HEK293 (cell line): ENCODE results near the gene ITPRIPL2.

Experiments used
- CTCF ChIA-PET: fragments of 350-600 bp; formaldehyde crosslinking; extraction: SDS; loops from one replicate; lab custom pipeline; 2021; ENCODE audit warnings: antibody characterized with exemption; lab: Yijun Ruan, JAX
- POLR2A ChIA-PET: fragments of 300-600 bp; formaldehyde crosslinking; extraction: SDS; loops from one replicate; lab custom pipeline; 2020; ENCODE audit warnings: antibody characterized with exemption, inconsistent platforms; lab: Yijun Ruan, JAX
- H3K27ac ChIP-seq: fragments of 200-500 bp; sonication (Bioruptor generic); 2 replicates; pipeline ENCODE4 v1.5.1; 2014; ENCODE audit warnings: low read depth, low read length, control low read depth, inconsistent platforms; ENCODE audit errors: extremely low read depth
- H3K36me3 ChIP-seq, 2 experiments: fragments of 200-500 bp in 1 of 2; sonication (Bioruptor generic) in 1 of 2; 1 replicate in 1 of 2; 2 replicates in 1 of 2; pipeline ENCODE4 v1.5.1; 2014 to 2017; ENCODE audit warnings: inconsistent platforms in 2 of 2, low read length in 2 of 2; ENCODE audit not compliant: control insufficient read depth in 2 of 2, insufficient read depth in 1 of 2
- H3K4me1 ChIP-seq: fragments of 200-500 bp; sonication (Bioruptor generic); 2 replicates; pipeline ENCODE4 v1.5.1; 2014; ENCODE audit warnings: mild to moderate bottlenecking, low read length, inconsistent platforms; ENCODE audit not compliant: control insufficient read depth, insufficient read depth
- H3K4me3 ChIP-seq: 2 replicates; pipeline ENCODE4 v1.5.1; 2011; ENCODE audit warnings: low read depth, mild to moderate bottlenecking, control low read depth, low read length, moderate library complexity
- H3K9me3 ChIP-seq: fragments of 200-500 bp; sonication (Bioruptor generic); 2 replicates; pipeline ENCODE4 v1.5.1; 2014; ENCODE audit warnings: low read depth, low read length, inconsistent platforms; ENCODE audit not compliant: control insufficient read depth, insufficient read depth
- HOXD13 ChIP-seq: sonication (generic); formaldehyde crosslinking; IDR thresholded peaks from 2 replicates; pipeline ENCODE4 v1.8.0; 2022; ENCODE audit warnings: missing genetic modification reagents, borderline replicate concordance
- RBAK ChIP-seq: fragments of 450-650 bp; formaldehyde crosslinking; IDR thresholded peaks from 2 replicates; pipeline ENCODE4 v1.5.1; 2016; ENCODE audit warnings: missing biosample characterization, missing genetic modification characterization
- ZBTB6 ChIP-seq: fragments of 450-650 bp; formaldehyde crosslinking; IDR thresholded peaks from 2 replicates; pipeline ENCODE4 v1.5.1; 2017; ENCODE audit warnings: missing biosample characterization, missing genetic modification characterization
- ZEB2 ChIP-seq: fragments of 450-650 bp; formaldehyde crosslinking; IDR thresholded peaks from 2 replicates; pipeline ENCODE4 v1.5.1; 2016; ENCODE audit warnings: missing biosample characterization, missing genetic modification characterization
- ZNF146 ChIP-seq: fragments of 450-650 bp; formaldehyde crosslinking; IDR thresholded peaks from 2 replicates; pipeline ENCODE4 v1.5.1; 2016; ENCODE audit warnings: missing biosample characterization, missing genetic modification characterization
- ZNF211 ChIP-seq: fragments of 450-650 bp; formaldehyde crosslinking; IDR thresholded peaks from 2 replicates; pipeline ENCODE4 v1.5.1; 2016; ENCODE audit warnings: low read depth, missing biosample characterization, missing genetic modification characterization
- ZNF280C ChIP-seq: fragments of 450-650 bp; formaldehyde crosslinking; IDR thresholded peaks from 2 replicates; pipeline ENCODE4 v1.5.1; 2016; ENCODE audit warnings: missing biosample characterization, missing genetic modification characterization
- ZNF473 ChIP-seq: fragments of 450-650 bp; formaldehyde crosslinking; IDR thresholded peaks from 2 replicates; pipeline ENCODE4 v1.5.1; 2017; ENCODE audit warnings: missing biosample characterization, missing genetic modification characterization
- ZNF558 ChIP-seq: fragments of 450-650 bp; formaldehyde crosslinking; IDR thresholded peaks from 2 replicates; pipeline ENCODE4 v1.5.1; 2016; ENCODE audit warnings: missing biosample characterization, missing genetic modification characterization
- ZNF580 ChIP-seq: fragments of 450-650 bp; formaldehyde crosslinking; IDR thresholded peaks from 2 replicates; pipeline ENCODE4 v1.5.1; 2016; ENCODE audit warnings: missing biosample characterization, missing genetic modification characterization
- ZNF629 ChIP-seq: fragments of 450-650 bp; formaldehyde crosslinking; IDR thresholded peaks from 2 replicates; pipeline ENCODE4 v1.5.1; 2017; ENCODE audit warnings: missing biosample characterization, missing genetic modification characterization
- ZNF664 ChIP-seq: fragments of 450-650 bp; formaldehyde crosslinking; IDR thresholded peaks from 2 replicates; pipeline ENCODE4 v1.5.1; 2016; ENCODE audit warnings: missing biosample characterization, missing genetic modification characterization
- ZNF837 ChIP-seq: fragments of 450-650 bp; formaldehyde crosslinking; IDR thresholded peaks from 2 replicates; pipeline ENCODE4 v1.5.1; 2016; ENCODE audit warnings: missing biosample characterization, missing genetic modification characterization
- TF ChIP-seq, protein P1 (sequence below): fragments of 450-650 bp; IDR thresholded peaks from 2 replicates; pipeline ENCODE4 v1.5.1; 2018; ENCODE audit warnings: missing biosample characterization, mild to moderate bottlenecking, missing genetic modification characterization

The ITPRIPL2 gene

DNA sequence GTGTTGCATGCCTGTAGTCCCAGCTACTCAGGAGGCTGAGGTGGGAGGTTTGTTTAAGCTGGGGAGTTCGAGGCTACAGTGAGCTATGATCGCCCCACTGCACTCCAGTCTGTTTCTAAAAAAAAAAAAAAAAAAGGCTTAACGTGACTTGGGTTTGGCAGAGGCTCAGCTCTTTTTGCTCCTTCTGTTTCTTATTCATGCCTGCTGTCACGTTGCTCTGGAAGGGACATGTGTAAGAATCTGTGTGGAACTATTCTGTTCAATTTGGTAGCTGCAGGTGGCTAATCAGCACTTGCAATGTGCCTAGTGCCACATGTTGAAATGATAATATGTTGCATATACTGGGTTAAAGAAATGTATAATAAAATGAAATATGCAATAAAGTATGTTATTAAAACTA, 33.4 kb downstream of the ITPRIPL2 start:
- no peak overlapping the region for H3K27ac ChIP-seq
- no peak overlapping the region for H3K4me3 ChIP-seq
- TF ChIP-seq, protein P1, sequence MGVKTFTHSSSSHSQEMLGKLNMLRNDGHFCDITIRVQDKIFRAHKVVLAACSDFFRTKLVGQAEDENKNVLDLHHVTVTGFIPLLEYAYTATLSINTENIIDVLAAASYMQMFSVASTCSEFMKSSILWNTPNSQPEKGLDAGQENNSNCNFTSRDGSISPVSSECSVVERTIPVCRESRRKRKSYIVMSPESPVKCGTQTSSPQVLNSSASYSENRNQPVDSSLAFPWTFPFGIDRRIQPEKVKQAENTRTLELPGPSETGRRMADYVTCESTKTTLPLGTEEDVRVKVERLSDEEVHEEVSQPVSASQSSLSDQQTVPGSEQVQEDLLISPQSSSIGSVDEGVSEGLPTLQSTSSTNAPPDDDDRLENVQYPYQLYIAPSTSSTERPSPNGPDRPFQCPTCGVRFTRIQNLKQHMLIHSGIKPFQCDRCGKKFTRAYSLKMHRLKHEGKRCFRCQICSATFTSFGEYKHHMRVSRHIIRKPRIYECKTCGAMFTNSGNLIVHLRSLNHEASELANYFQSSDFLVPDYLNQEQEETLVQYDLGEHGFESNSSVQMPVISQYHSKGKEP (tag by site-specific recombination) = no peak
- POLR2A ChIA-PET = interaction anchor here (0.9 kb wide), 1 partner anchor 30 kb away, joined by 3 read pairs; no protein-coding TSS in a partner anchor
- no peaks in the 10 kb centered on the region for H3K9me3 ChIP-seq
- CTCF ChIA-PET = interaction anchor here (0.6 kb wide), 1 partner anchor 218 kb away, joined by 3 read pairs; no protein-coding TSS in a partner anchor
- peaks cover 3% of the 10 kb centered on the region; the same call in 1 of the 2 replicates for H3K4me1 ChIP-seq
- H3K36me3 ChIP-seq = no peaks in the 10 kb centered on the region

DNA sequence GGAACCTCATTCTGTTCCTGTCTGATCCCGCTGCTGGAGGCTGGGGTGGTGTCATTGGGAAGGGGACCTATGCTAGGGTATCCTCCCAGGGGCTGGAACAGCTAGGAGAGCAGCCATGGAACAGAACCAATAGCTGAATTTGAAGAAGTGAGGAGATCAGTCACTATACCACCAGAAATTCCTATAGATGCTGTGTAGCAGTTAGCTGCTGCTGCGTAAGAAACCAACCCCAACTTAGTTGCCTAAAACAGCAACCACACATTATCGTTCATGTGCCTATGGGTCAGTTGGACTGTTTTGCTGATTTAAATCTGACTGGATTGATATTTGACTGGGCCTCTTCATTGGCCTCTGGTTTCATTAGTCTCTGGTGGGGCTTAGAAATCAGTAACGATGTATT, 33.9 kb downstream of the ITPRIPL2 start:
- no peak overlapping the region for H3K4me3 ChIP-seq
- POLR2A ChIA-PET = interaction anchor here (0.9 kb wide), 1 partner anchor 30 kb away, joined by 3 read pairs; no protein-coding TSS in a partner anchor
- TF ChIP-seq RBAK (tag by site-specific recombination) = peak; percentile 96
- no peak for TF ChIP-seq ZNF558 (tag by site-specific recombination)
- TF ChIP-seq, all 188 proteins: peak for 1
- CTCF ChIA-PET = interaction anchor here (0.6 kb wide), 1 partner anchor 218 kb away, joined by 3 read pairs; no protein-coding TSS in a partner anchor
- Histone ChIP-seq H3K27ac (no peak overlapping the region), H3K4me1 (peaks cover 3% of the 10 kb centered on the region; the same call in 1 of the 2 replicates), H3K9me3 (no peaks in the 10 kb centered on the region), H3K36me3 (no peaks in the 10 kb centered on the region)

- Histone ChIP-seq H3K9me3 (no peaks in the 10 kb centered on the region), H3K27ac (no peak overlapping the region), H3K4me3 (no peak overlapping the region), H3K36me3 (no peaks in the 10 kb centered on the region), H3K4me1 (peaks cover 1% of the 10 kb centered on the region; the same call in 1 of the 2 replicates)
- TF ChIP-seq ZNF629 (tag by site-specific recombination) = no peak
- no peak for TF ChIP-seq ZNF280C
- TF ChIP-seq ZNF211 = no peak
- peak; percentile 68 for TF ChIP-seq ZNF146 (tag by site-specific recombination)
- no peak for TF ChIP-seq HOXD13 (CRISPR knock-in tag)
- TF ChIP-seq ZNF664 = no peak
- POLR2A ChIA-PET = interaction anchor here (0.9 kb wide), 1 partner anchor 31 kb away, joined by 3 read pairs; no protein-coding TSS in a partner anchor
- CTCF ChIA-PET = no interaction called here
These were observed 34.4 kb downstream of the ITPRIPL2 start for GRCh38 chr16:19148189-19148588.

- POLR2A ChIA-PET = no interaction called here
- H3K36me3 ChIP-seq = no peaks in the 10 kb centered on the region
- CTCF ChIA-PET = interaction anchor here (0.6 kb wide), 1 partner anchor 178 kb away, joined by 3 read pairs; no protein-coding TSS in a partner anchor
These were observed 37.5 kb downstream of the ITPRIPL2 start for GRCh38 chr16:19151310-19151709.

More at GRCh38 chr16:19151310-19151709, 37.5 kb downstream of the ITPRIPL2 start:
- TF ChIP-seq ZEB2 (tag by site-specific recombination) (no peak), ZNF473 (tag by site-specific recombination) (no peak), ZNF837 (tag by site-specific recombination) (no peak), ZNF580 (tag by site-specific recombination) (no peak), ZBTB6 (tag by site-specific recombination) (no peak)
- H3K9me3 ChIP-seq = no peaks in the 10 kb centered on the region
- no peak overlapping the region for H3K27ac ChIP-seq
- no peaks in the 10 kb centered on the region for H3K4me1 ChIP-seq
- H3K4me3 ChIP-seq = no peak overlapping the region
